Measurements from ENCODE around the gene CAPN10.

CAPN10 gene

DNA sequence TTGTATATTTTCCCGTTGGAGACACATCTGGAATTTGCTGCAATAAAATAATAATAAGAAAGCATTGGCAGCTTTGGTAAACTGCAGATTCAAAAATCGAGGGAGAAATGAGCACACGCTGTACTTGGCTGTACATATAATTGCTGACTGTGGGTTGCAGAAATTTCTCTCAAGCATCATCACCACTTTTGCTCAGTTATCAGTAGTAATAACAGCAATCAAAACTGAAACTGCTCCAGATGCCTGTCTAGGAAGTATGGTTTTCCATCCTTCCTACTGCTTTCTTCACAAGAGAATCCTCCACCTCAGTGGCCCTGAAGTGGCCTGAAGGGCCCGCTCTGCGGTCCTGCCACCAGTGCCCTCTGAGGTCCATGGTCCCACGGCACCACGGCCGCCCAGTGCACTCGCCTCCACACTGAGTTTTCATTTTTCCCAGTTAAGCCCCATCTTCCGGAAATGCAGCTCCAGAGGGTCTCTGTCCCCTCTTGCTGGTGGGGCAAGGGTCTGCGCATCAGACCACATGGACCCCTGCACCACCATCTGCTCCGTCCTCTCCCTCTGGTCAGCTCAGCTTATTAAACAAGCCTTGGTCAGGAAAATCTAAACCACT is 22.5 kb upstream of the CAPN10 start:
- DNase-seq (ENCODE audit: low spot score), result no peak

DNA sequence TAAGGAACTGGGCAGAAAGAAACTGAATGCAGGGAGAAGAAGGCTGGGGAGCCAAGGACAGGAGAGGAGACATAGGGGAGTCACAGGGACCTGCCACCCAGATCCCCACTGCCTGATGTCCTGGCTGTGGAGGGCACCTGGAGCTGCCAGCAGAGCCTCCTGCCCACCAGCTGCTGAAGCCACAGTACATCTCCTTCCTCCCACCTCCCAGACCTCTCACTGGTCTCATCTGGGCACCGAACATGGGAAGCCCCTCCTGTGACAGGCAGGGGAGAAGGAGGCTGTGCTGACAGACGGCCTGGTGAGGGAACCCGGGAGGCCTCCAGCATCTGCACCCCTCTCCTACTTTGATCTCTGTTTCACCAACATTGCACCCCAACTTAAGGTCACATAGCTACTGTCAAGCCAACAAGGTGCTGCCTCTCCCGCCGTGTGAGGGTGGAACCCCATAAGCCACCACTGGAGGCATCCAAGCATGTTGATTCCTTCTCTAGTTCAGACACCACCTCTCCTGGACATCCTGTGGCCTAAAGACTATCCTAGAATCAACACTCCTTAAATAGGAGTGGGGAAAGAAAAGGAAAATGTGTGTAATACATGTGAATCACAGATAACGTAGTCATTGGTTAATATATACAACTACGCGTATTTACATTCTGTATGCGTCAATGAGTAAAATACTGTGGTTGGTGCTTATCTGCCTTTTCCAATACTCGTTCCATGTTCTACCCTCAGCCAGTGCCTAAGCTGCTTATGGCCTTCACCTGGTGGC is 21.8 kb upstream of the CAPN10 start:
- no peak for DNase-seq (ENCODE audit: low spot score)

DNA sequence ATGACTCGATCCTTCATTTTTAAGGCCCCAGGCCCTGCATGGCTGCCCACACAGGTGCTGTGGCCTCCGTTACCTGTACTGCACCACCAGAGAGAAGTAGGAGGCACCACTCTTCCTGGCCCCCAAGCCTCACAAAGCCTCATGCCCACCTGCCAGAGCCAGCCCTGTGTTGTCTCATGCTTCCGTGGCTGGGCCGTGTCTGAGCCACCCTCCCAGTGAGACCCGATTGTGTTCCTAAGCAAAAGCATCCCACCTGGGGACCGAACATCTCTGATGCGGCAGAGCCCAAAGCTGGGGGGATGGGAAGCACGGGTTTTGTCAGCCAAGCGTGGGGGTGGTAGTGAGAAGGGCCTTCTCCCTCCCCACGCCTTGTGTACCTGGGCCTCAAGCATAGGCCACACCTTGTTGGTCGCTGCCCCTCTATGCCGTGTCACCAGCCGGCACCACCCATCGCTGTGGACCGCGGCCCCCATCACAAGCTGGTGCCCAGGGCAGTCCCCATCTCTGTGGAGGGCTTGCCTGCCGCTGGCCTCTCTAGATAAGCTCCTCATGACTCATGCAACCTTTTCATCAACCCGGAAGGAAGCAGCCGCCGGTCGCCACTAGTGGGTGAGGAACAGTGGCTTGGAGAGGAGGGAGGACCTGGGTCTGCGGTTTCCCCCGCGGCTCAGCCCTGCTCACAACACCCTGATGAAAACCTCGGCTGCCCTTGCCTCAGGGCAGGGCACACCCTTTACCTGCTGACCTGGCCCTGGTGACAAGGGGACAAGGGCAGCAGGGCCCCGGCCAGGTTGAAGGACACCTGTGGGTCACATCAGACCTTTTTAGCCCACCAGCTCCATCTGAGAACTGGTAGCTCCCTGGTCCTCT is 21.0 kb upstream of the CAPN10 start:
- peak; percentile 57 for DNase-seq (ENCODE audit: low spot score)

DNA sequence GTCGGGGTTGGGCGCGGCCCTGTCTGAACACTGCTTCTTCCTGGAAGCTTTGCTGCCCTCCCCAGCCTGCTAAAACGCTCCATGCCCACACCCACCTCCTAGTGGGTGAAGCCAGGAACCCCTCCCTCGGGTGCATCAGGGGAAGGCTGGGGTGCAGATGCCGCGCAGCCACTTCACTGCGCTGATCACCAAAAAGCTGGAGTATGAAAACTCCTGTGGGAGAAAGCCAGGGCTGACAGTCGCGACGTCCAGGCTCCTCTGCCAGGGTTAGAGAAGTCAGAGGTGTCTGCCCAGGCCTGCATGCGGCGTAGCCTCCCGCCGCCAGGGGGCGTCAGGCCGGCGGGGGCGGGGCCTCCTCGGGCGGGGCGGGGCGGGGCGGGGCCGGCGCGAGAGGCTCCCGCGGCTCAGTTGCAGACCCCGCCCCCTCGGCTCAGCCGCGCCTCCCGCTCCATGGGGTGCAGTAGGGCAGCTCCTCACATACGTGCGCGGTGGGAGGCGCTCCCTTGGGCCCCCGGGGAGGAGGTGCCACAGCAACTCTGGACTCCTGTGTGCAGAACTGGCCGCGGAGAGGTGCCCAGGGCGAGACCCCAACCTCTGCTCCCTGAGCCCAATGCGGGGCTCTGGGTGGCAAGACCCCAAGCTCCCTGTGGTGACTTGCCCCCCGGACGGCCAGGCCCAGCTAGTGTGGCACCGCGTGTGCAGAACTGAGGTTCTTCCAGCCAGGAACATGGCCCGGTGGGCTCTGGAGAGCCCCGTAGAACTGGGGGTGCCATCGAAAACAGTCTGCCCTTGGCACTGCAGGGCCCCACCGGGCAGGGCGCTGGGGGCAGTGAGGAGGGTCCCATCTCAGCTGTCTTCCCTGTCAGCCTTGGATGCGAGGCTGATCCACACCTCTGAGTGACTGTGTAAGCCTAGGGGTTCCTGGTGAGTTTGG is 20.1 kb upstream of the CAPN10 start:
- peak; percentile 81 for DNase-seq (ENCODE audit: low spot score)

DNA sequence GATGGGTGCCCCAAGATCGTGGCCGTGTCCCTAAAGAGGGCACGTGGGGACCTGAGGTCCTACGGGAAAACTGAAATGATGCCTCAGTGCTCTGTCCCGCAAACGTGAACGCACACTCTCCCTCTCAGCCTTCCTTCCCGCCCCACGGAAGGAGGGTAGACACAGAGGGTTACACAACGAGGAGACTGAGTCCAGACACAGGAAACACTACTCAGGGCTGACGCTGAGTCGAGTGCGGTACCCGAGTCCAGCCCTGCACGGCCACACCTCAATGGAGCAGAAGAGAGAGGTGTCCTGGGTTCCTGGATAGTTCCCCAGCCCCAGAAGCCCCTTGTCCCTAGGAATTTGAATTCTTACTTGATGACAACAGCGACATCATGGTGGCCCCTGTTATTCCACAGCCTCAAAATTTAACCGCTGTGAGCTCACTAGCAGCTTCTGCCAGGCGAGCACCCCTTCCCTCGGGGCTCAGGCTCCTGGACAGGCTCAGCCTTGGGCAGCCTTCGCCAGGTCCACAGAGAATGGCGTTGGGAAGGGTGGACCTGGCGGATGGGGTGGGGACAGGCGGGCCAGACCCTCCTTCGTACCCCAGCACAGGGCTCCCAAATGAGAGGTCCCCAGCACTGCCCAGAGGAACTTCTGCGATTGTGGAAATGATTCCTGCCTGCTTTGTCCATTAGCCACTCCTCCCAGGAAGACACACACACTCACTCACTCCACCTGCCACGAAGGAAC is 19.2 kb upstream of the CAPN10 start:
- DNase-seq (ENCODE audit: low spot score), result no peak

DNA sequence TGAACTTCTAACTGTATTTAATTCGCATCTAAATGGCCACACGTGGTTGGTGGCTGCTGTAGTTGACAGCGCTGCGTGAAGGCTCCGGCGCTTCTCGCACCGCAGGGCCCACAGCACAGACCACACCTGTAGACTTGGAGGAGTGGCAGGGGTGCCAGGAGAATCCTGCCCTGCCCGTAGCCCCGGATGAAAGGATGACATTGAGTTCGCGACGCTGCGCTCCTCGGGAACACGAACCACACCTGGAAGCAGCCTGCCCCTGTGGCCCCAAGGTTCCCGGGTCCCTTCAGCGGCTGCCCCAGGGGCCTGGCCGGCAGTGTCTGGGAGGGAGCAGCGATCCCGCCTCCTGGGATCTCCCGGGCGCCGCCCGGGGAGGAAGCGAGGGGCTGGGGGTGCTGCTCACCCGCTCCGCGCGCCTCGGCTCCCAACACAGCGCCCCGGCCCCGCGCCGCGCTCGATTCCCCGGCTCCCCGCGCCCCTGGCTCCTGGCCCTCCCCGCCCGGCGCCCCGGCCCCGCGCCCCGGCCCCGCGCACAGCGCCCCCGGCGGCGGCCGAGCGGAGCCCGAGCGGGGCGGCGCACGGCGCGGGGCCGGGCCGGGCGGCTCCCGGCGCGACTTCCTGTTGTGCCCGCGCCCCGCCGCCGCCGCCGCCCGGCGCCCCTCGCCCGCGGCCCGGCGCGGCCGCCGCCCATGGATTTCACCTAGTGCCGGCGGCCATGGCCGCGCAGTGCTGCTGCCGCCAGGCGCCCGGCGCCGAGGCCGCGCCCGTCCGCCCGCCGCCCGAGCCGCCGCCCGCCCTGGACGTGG is 18.5 kb upstream of the CAPN10 start, which contains the start of gene RNPEPL1:
RNPEPL1 (plus strand) TSS at position 613 of the 806 bp plus-strand sequence; CDS start at position 716, 103 bp downstream.
- peak; percentile 60 for DNase-seq (ENCODE audit: low spot score)

DNA sequence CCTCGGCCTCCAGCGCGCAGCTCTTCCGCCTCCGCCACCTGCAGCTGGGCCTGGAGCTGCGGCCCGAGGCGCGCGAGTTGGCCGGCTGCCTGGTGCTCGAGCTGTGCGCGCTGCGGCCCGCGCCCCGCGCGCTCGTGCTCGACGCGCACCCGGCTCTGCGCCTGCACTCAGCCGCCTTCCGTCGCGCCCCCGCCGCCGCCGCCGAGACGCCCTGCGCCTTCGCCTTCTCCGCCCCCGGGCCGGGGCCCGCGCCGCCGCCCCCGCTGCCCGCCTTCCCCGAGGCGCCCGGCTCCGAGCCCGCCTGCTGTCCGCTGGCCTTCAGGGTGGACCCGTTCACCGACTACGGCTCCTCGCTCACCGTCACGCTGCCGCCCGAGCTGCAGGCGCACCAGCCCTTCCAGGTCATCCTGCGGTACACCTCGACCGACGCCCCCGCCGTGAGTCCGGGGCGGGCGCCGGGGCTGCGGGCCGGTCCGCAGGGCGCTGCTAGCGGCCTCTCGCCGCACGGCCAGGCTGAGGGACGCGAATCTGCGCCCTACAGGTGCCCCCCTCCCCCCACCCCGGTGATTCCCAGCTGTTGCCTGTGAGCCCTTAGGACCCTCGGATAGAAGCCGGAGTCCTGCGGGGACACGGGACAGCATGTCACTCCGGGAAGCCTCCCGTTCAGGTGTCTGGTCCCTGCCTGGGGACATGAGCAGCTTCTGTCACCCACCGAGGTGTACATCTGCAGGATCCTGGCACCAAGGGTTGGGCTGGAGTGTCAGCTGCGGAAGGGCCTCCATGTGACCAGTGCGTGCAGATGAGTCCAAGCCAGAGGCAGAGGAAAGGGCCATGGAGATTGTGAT is 17.6 kb upstream of the CAPN10 start:
- DNase-seq (ENCODE audit: low spot score), result no peak

DNA sequence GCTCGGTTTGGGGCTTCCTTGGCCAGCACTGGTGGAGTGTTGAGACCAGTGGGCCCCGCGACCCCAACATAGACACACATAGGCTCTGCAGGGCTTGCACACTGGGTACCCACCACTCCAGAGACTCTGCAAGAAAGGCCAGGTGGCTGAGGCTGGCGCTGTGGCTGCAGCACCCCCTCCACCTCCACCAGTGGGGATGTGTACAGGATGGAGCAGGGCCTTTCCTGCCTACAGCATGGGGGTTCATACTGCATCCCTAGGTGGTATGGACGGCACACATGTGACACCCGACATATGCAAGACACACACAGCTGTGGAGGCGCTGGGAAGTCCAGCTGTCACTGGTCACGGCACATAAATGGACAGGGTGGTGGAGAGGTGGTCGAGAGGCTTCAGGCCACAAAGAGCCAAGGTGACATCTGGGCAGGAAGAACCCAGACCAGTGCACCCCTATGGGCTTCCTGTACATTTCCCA is 17.0 kb upstream of the CAPN10 start:
- no peak for DNase-seq (ENCODE audit: low spot score)

DNA sequence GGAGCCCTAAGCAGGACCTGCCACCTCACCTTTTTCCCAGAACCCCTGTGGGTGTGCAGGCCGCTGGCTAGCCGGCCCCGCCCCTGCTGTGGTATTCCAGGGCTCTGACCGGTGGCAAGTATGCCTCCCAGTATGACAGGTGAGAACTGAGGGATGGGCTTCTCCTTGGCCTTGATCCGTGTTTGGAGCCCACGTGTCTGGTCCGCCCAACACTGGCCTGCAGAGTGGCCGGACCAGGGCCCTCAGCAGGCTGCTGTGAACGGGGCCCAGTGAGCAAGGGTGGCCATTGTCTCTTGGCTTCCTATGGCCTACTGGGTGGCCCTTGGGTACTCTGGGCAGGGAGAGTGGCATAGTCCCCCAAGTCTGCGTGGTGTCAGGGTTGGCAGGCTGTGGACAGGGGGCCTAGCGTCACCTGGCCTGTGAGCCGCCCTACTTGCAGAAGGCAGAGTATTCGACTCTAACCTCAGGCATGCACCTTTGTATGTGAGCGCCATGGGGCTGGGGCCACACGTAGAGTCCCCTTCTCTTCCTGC is 16.5 kb upstream of the CAPN10 start:
- DNase-seq (ENCODE audit: low spot score), result no peak

DNA sequence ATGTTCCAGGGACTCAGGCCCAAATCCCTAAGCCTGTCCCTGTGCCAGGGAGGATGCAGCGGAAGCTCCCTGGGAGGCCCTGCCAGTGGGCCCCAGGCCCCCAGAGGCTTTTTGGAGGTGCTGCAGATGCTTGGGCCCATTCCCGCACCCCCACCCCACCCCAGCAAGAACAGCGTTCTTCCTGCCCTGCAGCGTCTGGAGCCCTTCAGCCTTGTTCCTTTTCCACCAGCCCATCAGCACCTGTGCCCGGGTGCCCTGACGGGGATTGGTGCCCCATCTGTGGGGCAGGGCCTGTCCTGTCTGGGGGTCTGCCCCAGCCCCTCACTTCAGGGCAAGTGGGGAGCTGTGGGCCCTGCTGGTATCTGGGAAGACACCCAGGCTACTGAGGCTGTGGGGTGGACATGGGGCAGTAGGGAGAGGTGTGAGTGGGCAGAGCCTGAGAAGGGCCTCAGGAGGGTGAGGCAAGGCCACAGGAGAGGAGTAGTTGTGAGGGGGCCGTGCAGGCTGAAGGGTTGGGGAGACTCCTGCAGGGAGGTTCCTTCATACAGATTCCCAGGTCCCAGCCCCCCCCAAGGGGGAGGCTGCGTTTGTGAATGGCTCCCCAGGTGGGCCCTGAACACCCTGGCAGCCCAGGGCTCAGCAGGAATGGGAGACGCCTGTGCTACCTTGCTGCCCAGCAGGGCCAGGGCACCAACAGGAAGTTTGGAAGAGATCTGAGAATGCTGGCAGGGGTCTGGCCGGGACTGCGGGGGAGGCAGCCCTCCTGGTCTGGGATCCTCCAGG is 15.8 kb upstream of the CAPN10 start:
- DNase-seq (ENCODE audit: low spot score), result no peak

DNA sequence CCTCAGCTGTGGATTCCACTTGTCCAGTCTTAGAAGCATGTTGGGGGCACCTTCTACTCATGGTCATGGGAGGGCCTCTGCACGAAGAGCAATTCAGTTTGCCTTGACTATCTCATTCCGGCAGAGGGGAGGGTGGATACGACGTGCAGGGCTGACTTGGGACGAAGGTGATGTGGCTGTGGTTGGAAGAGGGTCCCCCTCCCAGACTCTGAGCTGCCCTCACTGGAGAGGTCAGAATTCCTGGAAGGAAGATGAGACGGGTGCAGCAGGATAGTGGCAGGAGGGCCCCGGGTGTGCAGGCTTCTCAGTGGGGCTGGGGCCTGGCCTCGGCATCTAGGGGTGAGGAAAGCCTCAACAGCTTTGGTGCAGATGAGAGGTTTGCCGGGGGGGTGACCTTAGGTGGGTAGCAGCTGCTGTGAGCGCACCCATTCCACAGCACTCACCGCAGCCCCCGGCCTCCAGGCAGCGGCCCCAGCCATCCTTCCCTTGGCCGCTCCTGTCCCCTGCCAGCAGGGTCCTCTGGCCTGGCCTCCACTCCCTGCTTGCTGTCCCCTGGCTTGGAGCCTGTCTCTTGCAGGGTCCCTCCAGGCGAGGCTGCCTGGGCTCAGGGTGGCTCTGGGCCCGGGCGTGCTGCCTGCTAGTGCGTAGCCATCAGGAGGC is 15.1 kb upstream of the CAPN10 start:
- no peak for DNase-seq (ENCODE audit: low spot score)

DNA sequence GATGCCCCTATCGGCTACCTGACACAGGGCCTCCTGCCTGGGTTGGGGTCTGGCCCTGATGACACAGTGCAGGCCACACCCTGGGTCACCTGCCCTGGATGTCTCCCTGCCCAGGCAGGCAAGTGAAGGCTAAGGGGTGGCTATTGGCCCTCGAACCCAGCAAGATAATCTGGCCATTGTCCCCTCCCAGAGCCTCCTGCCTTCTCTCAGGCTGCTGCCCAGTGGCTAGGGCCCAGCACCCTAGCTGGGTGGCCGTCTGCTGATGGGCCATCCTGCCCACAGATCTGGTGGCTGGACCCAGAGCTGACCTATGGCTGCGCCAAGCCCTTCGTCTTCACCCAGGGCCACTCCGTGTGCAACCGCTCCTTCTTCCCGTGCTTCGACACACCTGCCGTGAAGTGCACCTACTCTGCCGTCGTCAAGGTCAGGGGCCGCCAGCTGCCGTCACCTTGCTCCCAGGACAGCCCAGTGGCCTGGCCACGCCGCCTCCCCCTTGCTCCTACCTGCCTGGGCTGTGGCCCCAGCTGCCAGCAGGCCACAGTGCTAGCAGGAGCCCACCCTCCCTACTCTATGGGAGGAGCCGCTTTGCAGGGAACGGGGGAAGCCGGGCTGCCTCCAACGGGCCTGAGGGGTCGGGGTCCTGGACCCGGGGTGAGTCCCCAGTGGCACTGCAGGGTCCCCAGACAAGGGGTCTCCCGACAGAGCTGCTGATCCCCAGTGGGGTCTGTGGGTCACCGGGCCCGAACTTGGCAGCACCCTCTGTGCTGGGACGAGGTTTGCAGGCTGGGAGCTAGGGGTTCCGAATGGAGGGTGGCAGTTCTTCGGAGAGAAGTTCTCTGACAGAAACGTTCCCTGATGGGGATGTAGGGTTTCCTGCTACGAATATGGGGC is 14.1 kb upstream of the CAPN10 start:
- DNase-seq (ENCODE audit: low spot score), result no peak

DNA sequence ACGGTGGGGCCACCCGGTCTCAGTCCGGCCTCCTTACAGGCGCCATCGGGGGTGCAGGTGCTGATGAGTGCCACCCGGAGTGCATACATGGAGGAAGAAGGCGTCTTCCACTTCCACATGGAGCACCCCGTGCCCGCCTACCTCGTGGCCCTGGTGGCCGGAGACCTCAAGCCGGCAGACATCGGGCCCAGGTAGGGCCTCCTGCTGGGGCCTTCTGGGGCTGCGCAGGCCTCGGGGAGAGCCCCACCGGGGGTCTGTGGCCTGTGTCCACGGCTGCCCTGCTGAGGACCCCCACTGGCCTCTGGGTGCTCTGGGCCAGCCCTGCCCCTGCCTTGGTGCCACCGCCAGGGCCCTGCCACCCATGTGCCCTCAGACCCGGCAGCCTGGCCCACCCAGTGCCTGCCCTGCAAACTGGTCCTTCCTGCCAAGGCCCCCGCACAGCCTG is 13.4 kb upstream of the CAPN10 start:
- no peak for DNase-seq (ENCODE audit: low spot score)

DNA sequence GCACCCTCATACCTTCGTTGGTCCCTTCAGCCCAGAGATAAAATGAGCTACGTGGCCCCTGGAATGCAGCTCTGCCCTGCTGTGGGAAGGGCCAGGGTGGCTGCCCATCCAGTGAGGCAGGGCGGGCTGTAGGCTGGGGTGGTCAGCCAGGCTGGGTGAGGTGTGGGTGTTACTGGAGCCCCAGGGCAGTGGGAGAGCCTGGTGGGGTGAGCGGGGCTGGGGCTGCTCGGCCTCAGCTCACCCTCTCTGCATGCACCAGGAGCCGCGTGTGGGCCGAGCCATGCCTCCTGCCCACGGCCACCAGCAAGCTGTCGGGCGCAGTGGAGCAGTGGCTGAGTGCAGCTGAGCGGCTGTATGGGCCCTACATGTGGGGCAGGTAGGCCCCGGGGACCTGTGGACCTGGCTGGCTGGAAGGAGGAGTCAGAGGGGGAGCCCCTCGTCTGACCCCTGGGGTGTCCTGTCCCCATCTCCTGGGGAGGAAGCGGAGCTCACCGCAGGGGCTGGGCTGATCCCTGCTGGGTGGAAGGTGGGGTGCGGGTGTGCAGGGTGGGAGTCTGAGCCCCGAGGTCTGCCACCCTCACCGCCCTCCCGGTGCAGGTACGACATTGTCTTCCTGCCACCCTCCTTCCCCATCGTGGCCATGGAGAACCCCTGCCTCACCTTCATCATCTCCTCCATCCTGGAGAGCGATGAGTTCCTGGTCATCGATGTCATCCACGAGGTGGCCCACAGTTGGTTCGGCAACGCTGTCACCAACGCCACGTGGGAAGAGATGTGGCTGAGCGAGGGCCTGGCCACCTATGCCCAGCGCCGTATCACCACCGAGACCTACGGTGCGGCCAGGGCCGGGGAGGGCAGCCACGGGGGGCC is 12.8 kb upstream of the CAPN10 start:
- no peak for DNase-seq (ENCODE audit: low spot score)

DNA sequence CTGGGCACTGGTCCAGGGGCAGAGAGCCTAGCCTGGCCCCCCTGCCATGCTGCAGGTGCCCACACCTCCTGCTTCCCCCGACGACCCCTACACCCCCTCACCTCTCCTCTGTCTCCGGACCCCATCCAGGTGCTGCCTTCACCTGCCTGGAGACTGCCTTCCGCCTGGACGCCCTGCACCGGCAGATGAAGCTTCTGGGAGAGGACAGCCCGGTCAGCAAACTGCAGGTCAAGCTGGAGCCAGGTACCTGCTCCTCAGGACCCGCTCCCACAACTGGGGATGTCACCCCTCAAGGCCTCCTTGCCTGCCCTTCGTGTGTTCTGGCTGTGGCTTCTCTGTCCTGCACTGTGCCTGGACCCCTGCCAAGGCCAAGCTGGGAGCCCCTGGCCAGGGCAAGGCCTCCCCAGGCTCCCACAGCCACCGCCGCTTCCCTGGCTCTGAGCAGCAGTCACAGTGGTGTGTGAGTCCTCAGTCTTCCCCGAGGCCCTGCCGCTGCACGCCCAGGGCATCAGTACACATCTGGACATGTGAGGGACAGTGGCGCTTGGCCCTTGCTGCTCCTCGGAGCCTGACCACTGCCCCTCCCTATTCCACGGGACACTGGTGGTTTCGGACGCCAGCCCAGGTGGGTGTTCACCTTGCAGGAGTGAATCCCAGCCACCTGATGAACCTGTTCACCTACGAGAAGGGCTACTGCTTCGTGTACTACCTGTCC is 12.0 kb upstream of the CAPN10 start:
- no peak for DNase-seq (ENCODE audit: low spot score)
